Esophagus squamous epithelium (tissue), 5 donors: ENCODE results near the gene EFHC1. TPM values are rescaled to one million over a fixed set of nuclear protein-coding genes. Genes with fewer than 3 reads are reported as not detected.
"Not testable (repeated sequence)": the region's sequence is repeated elsewhere in the genome, so short reads cannot be mapped to it uniquely, and the experiment has no call there.

Source experiments
- DNase-seq: peaks from one replicate; lab custom pipeline; 2025; lab: John Stamatoyannopoulos, UW
- H3K27ac ChIP-seq, 4 donors: fragments of 200-600 bp; sonication (generic); one replicate each; pipeline ENCODE4 v1.5.1; 2016 to 2019; ENCODE audit warnings: mild to moderate bottlenecking in 1 of 4
- H3K27me3 ChIP-seq, 4 donors: fragments of 200-600 bp; sonication (generic); 1 replicate in 3 of 4; 2 replicates in 1 of 4; pipeline versions ENCODE4 v1.5.1 to v1.6.0; 2017 to 2021; ENCODE audit warnings: antibody characterized with exemption in 1 of 4
- H3K36me3 ChIP-seq, 3 donors: fragments of 200-600 bp; sonication (generic); one replicate each; pipeline ENCODE4 v1.5.1; 2016 to 2019
- H3K4me1 ChIP-seq, 3 donors: fragments of 200-600 bp; sonication (generic); one replicate each; pipeline ENCODE4 v1.5.1; 2017 to 2019
- H3K4me3 ChIP-seq, 4 donors: fragments of 200-600 bp; sonication (generic); 1 replicate in 3 of 4; 2 replicates in 1 of 4; pipeline ENCODE4 v1.5.1; 2016 to 2019; ENCODE audit warnings: mild to moderate bottlenecking in 2 of 4, moderate library complexity in 1 of 4
- H3K9me3 ChIP-seq, 3 donors: fragments of 200-600 bp; sonication (generic); one replicate each; pipeline ENCODE4 v1.5.1; 2016 to 2019
- CTCF ChIP-seq, 6 experiments: fragments of 450-650 bp in 4 of 6; fragments of 200-600 bp in 2 of 6; sonication (generic) in 2 of 6; IDR thresholded peaks; one replicate each; pipeline ENCODE4 v1.5.1; 2016 to 2019; ENCODE audit warnings: antibody characterized with exemption in 6 of 6, mild to moderate bottlenecking in 4 of 6, moderate library complexity in 4 of 6
- POLR2A ChIP-seq, 4 donors: fragments of 450-650 bp; IDR thresholded peaks; one replicate each; pipeline ENCODE4 v1.6.1; 2017; ENCODE audit warnings: antibody characterized with exemption in 4 of 4, mild to moderate bottlenecking in 4 of 4, moderate library complexity in 3 of 4
- WGBS, 2 donors: methylation state at CpG; one replicate each; pipeline ENCODE4 v1.1.5; 2018; 5-methylcytosine and 5-hydroxymethylcytosine counted together
- intact Hi-C: fragments of 100-400 bp; cut with DNase I; formaldehyde crosslinking; loops from one replicate; pipeline ENCODE4 v1.15.0; 2022
- total RNA-seq, 4 donors: library from RNA; depleted of rRNA; stranded (reverse); fragments of >200 nt; gene quantifications; one replicate each; pipeline ENCODE4 v1.1.0, GENCODE V29; 2016
- donor health status: DM: yes; HTN: yes; CAD: no.

The EFHC1 gene
- total RNA-seq, 4 donors from 2014 or later: 4.0 to 17.5 (median 9.9) TPM

- intact Hi-C loops: no loop called here
- DNase-seq: no peak
- Histone ChIP-seq H3K36me3 (peaks cover 0 to 8% (median 0%) of the 10 kb centered on the region in 3 donors), H3K27me3 (no peaks in the 10 kb centered on the region), H3K9me3 (no peaks in the 10 kb centered on the region), H3K4me1 (peaks cover 6 to 30% (median 8%) of the 10 kb centered on the region in 3 donors), H3K27ac (peak overlapping the region in 3 of 4 donors; percentile 5 to 63 (median 59)), H3K4me3 (no peak overlapping the region)
- 83 to 86% methylated on average over 8 of the region's 8 CpGs for WGBS, 2 donors
- TF ChIP-seq POLR2A (IDR thresholded peaks at IDR 0.05): no peak
- no peak for TF ChIP-seq CTCF (IDR thresholded peaks at IDR 0.05)
Observed at GRCh38 chr6:52423971-52424381, 3.8 kb downstream of the EFHC1 start.

- TF ChIP-seq CTCF (IDR thresholded peaks at IDR 0.05) (no peak), POLR2A (IDR thresholded peaks at IDR 0.05) (no peak)
- DNase-seq: no peak
- WGBS, 2 donors: 91 to 93% methylated on average over 2 of the region's 2 CpGs
- intact Hi-C loops: no loop called here
- no peaks in the 10 kb centered on the region for H3K27me3 ChIP-seq
- H3K4me3 ChIP-seq: no peak overlapping the region
- no peaks in the 10 kb centered on the region for H3K9me3 ChIP-seq
- H3K36me3 ChIP-seq: peaks cover 0 to 11% (median 0%) of the 10 kb centered on the region in 3 donors
- peaks cover 1 to 25% (median 4%) of the 10 kb centered on the region in 3 donors for H3K4me1 ChIP-seq
- peak overlapping the region in 3 of 4 donors; percentile 5 to 63 (median 59) for H3K27ac ChIP-seq
Observed at GRCh38 chr6:52424513-52424912, 4.4 kb downstream of the EFHC1 start.

- Histone ChIP-seq H3K4me1 (peaks cover 0 to 13% (median 0%) of the 10 kb centered on the region in 3 donors), H3K27me3 (no peaks in the 10 kb centered on the region), H3K27ac (no peak overlapping the region), H3K4me3 (no peak overlapping the region), H3K36me3 (peaks cover 0 to 17% (median 0%) of the 10 kb centered on the region in 3 donors), H3K9me3 (no peaks in the 10 kb centered on the region)
- intact Hi-C loops: no loop called here
- TF ChIP-seq POLR2A (IDR thresholded peaks at IDR 0.05) (no peak), CTCF (IDR thresholded peaks at IDR 0.05) (no peak)
- DNase-seq: no peak
Observed at GRCh38 chr6:52426667-52427066, 6.5 kb downstream of the EFHC1 start.

- H3K27ac ChIP-seq, H3K4me1 ChIP-seq, DNase-seq, intact Hi-C loops, H3K9me3 ChIP-seq, H3K27me3 ChIP-seq, H3K4me3 ChIP-seq: not testable (repeated sequence)
- peaks cover 0 to 27% (median 0%) of the 10 kb centered on the region in 3 donors for H3K36me3 ChIP-seq
- WGBS, 2 donors: 62 to 82% methylated on average over 2 of the region's 4 CpGs
Observed at GRCh38 chr6:52433294-52433693, 13.2 kb downstream of the EFHC1 start.

- TF ChIP-seq POLR2A (IDR thresholded peaks at IDR 0.05): no peak
- no peak for DNase-seq
- Histone ChIP-seq H3K9me3 (no peaks in the 10 kb centered on the region), H3K4me1 (no peaks in the 10 kb centered on the region), H3K4me3 (no peak overlapping the region), H3K36me3 (peaks cover 0 to 39% (median 0%) of the 10 kb centered on the region in 3 donors), H3K27me3 (no peaks in the 10 kb centered on the region), H3K27ac (no peak overlapping the region)
- intact Hi-C loops: no loop called here
- WGBS, 2 donors: 70 to 80% methylated on average over 1 of the region's 1 CpG
Observed at GRCh38 chr6:52435345-52435744, 15.2 kb downstream of the EFHC1 start.

- no peak for TF ChIP-seq POLR2A (IDR thresholded peaks at IDR 0.05)
- no peak for TF ChIP-seq CTCF (IDR thresholded peaks at IDR 0.05)
- intact Hi-C loops: no loop called here
- 82 to 83% methylated on average over 2 of the region's 2 CpGs for WGBS, 2 donors
- Histone ChIP-seq H3K4me1 (no peaks in the 10 kb centered on the region), H3K27me3 (no peaks in the 10 kb centered on the region), H3K4me3 (no peak overlapping the region), H3K27ac (no peak overlapping the region), H3K36me3 (peaks cover 0 to 43% (median 0%) of the 10 kb centered on the region in 3 donors), H3K9me3 (no peaks in the 10 kb centered on the region)
- no peak for DNase-seq
Observed at GRCh38 chr6:52438926-52439325, 18.8 kb downstream of the EFHC1 start.
